Osteocyte (in vitro differentiated cells): Measurements from ENCODE around the gene RPUSD2. TPM values are rescaled to one million over a fixed set of nuclear protein-coding genes. Genes with fewer than 3 reads are reported as not detected.

ENCODE experiments used
- DNase-seq: peaks from one replicate; pipeline ENCODE4 v3.0.0; 2021; ENCODE audit warnings: mixed read lengths; ENCODE audit not compliant: unreplicated experiment; ENCODE audit errors: extremely low spot score
- H3K27ac Mint-ChIP-seq: one replicate; pipeline ENCODE4 v1.8.0; 2021; ENCODE audit warnings: mild to moderate bottlenecking, mixed read lengths; ENCODE audit not compliant: unreplicated experiment
- H3K27me3 Mint-ChIP-seq: one replicate; pipeline ENCODE4 v1.8.0; 2021; ENCODE audit warnings: mixed read lengths; ENCODE audit not compliant: unreplicated experiment
- H3K36me3 Mint-ChIP-seq: one replicate; pipeline ENCODE4 v1.8.0; 2021; ENCODE audit warnings: mixed read lengths; ENCODE audit not compliant: unreplicated experiment
- H3K4me1 Mint-ChIP-seq: one replicate; pipeline ENCODE4 v1.8.0; 2021; ENCODE audit warnings: mixed read lengths; ENCODE audit not compliant: unreplicated experiment
- H3K4me3 Mint-ChIP-seq: one replicate; pipeline ENCODE4 v1.8.0; 2021; ENCODE audit warnings: mild to moderate bottlenecking, moderate library complexity, mixed read lengths; ENCODE audit not compliant: unreplicated experiment
- H3K9me3 Mint-ChIP-seq: one replicate; pipeline ENCODE4 v1.8.0; 2021; ENCODE audit warnings: mixed read lengths; ENCODE audit not compliant: unreplicated experiment
- total RNA-seq: library from RNA; stranded (reverse); gene quantifications from 2 replicates; pipeline ENCODE4 v1.2.1, GENCODE V29; 2021
- TF ChIP-seq, protein P1 (sequence below): fragments of 200-600 bp; sonication (generic); IDR thresholded peaks from 2 replicates; pipeline ENCODE4 v1.5.0; 2021; ENCODE audit warnings: antibody characterized with exemption, mild to moderate bottlenecking, moderate library complexity

The RPUSD2 gene
- total RNA-seq, 1 donor from 2014 or later: 9.6 TPM

DNA sequence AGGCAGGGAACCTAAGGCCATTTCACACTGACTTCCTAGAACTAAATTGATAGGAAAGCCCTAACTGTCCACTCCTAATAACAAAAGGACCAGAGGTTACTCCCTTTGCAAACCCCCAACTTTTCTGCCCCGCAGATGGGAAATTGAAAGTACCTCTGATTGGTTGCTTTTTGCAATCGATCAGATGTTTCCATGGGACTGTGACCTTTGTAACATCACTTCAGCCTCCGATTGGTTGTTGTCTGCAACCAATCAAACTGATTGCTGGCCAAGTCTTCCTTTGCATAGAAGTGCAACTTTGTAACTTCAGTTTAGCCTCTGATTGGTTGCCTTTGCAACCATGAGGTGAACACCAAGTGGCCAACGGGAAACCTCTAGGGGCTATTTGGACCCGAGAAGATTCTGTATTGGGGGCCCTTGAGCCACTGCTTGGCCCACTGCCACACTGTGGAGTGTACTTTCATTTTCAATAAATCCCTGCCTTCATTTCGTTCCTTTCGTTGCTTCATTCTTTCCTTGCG is 13.7 kb downstream of the RPUSD2 start:
- no peak overlapping the region for H3K4me3 Mint-ChIP-seq
- no peaks in the 10 kb centered on the region for H3K9me3 Mint-ChIP-seq
- H3K27ac Mint-ChIP-seq: no peak overlapping the region
- peaks cover 3% of the 10 kb centered on the region for H3K27me3 Mint-ChIP-seq
- DNase-seq: no peak
- no peaks in the 10 kb centered on the region for H3K36me3 Mint-ChIP-seq
- TF ChIP-seq, protein P1, sequence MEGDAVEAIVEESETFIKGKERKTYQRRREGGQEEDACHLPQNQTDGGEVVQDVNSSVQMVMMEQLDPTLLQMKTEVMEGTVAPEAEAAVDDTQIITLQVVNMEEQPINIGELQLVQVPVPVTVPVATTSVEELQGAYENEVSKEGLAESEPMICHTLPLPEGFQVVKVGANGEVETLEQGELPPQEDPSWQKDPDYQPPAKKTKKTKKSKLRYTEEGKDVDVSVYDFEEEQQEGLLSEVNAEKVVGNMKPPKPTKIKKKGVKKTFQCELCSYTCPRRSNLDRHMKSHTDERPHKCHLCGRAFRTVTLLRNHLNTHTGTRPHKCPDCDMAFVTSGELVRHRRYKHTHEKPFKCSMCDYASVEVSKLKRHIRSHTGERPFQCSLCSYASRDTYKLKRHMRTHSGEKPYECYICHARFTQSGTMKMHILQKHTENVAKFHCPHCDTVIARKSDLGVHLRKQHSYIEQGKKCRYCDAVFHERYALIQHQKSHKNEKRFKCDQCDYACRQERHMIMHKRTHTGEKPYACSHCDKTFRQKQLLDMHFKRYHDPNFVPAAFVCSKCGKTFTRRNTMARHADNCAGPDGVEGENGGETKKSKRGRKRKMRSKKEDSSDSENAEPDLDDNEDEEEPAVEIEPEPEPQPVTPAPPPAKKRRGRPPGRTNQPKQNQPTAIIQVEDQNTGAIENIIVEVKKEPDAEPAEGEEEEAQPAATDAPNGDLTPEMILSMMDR: no peak
- no peaks in the 10 kb centered on the region for H3K4me1 Mint-ChIP-seq

DNA sequence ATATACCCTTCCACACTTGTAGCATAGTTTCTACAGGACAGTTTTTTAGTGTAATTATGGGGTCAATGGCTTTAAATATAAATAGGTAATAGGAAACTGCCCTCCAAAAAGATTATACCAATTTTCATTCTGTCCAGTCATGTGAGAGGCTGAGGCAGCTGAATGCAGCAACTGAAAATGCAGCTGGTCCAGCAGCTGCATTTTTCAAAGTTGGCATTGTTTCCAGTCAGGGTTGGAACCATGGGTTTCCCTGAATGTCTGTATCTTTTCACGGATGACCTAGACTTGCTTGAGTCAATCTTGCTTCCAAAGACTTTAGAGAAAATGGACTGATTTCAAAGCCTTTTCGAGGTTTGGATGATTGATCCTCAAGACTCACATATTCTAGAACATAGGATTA is 15.1 kb downstream of the RPUSD2 start:
- TF ChIP-seq, protein P1: no peak

GRCh38 chr15:40590667-40591050 is 21.6 kb downstream of the RPUSD2 start:
- TF ChIP-seq, protein P1: no peak
- no peak for DNase-seq
- Mint-ChIP-seq H3K9me3 (no peaks in the 10 kb centered on the region), H3K27me3 (peaks cover 3% of the 10 kb centered on the region), H3K27ac (no peak overlapping the region), H3K36me3 (no peaks in the 10 kb centered on the region), H3K4me1 (peaks cover 13% of the 10 kb centered on the region), H3K4me3 (no peak overlapping the region)

More for the DNA sequence above, 15.1 kb downstream of the RPUSD2 start:
- H3K4me3 Mint-ChIP-seq: no peak overlapping the region
- H3K27ac Mint-ChIP-seq: no peak overlapping the region
- no peaks in the 10 kb centered on the region for H3K36me3 Mint-ChIP-seq
- H3K27me3 Mint-ChIP-seq: peaks cover 6% of the 10 kb centered on the region
- H3K4me1 Mint-ChIP-seq: no peaks in the 10 kb centered on the region
- DNase-seq: no peak
- H3K9me3 Mint-ChIP-seq: no peaks in the 10 kb centered on the region

GRCh38 chr15:40591389-40591788 is 22.3 kb downstream of the RPUSD2 start:
- H3K27ac Mint-ChIP-seq: no peak overlapping the region
- H3K4me1 Mint-ChIP-seq: peaks cover 16% of the 10 kb centered on the region
- H3K9me3 Mint-ChIP-seq: no peaks in the 10 kb centered on the region
- TF ChIP-seq, protein P1: no peak
- DNase-seq: no peak
- no peak overlapping the region for H3K4me3 Mint-ChIP-seq
- peaks cover 3% of the 10 kb centered on the region for H3K27me3 Mint-ChIP-seq
- no peaks in the 10 kb centered on the region for H3K36me3 Mint-ChIP-seq

DNA sequence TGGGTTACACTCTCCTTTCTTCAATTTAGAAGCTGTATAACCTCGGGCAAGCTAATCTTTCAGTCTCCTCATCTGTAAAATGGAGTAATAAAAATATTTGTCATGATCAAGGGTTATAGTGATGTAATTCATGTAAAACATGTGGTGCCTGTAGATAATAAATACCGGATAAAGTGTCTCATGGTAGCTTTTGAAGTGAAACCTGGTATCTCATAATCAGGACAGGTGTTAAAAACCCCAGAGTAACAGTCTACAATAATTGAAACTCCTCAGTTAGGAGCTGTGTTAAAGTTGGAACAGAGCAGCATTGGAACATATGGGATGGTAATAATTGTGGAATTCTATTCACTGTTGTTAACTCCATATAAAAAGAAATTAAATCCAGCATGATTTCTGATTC is 24.1 kb downstream of the RPUSD2 start:
- no peaks in the 10 kb centered on the region for H3K9me3 Mint-ChIP-seq
- no peak overlapping the region for H3K27ac Mint-ChIP-seq
- no peaks in the 10 kb centered on the region for H3K36me3 Mint-ChIP-seq
- H3K4me3 Mint-ChIP-seq: no peak overlapping the region
- peaks cover 16% of the 10 kb centered on the region for H3K4me1 Mint-ChIP-seq
- peaks cover 3% of the 10 kb centered on the region for H3K27me3 Mint-ChIP-seq
- TF ChIP-seq, protein P1: no peak
- no peak for DNase-seq
